T-helper 9 cell (primary cell): ENCODE data around the gene TLR6.

Source experiments
- DNase-seq: peaks from one replicate; pipeline ENCODE4 v3.0.0-alpha.2; 2020
- total RNA-seq, 2 donors: gene quantifications; one replicate each; lab custom pipeline; 2026; lab: John Stamatoyannopoulos, UW

The TLR6 gene
- total RNA-seq: 6.3 to 22.7 reads per million in 2 donors

- DNase-seq: peak; percentile 57
Observed at GRCh38 chr4:38856524-38857337, at the start of gene TLR6. TSS of gene TLR6 (minus strand) at chr4:38856817. CDS start at chr4:38829473, 27,344 bp downstream.

GRCh38 chr4:38905652-38906385 is 49.2 kb upstream of the TLR6 start:
- DNase-seq: no peak

- no peak for DNase-seq
Observed at GRCh38 chr4:38904682-38905081, 48.1 kb upstream of the TLR6 start.

- no peak for DNase-seq
Observed at GRCh38 chr4:38904090-38904666, 47.6 kb upstream of the TLR6 start.

GRCh38 chr4:38902695-38903094 is 46.1 kb upstream of the TLR6 start:
- no peak for DNase-seq

GRCh38 chr4:38902221-38902620 is 45.6 kb upstream of the TLR6 start:
- no peak for DNase-seq

GRCh38 chr4:38898245-38898644 is 41.6 kb upstream of the TLR6 start:
- no peak for DNase-seq

- no peak for DNase-seq
Observed at GRCh38 chr4:38896940-38897339, 40.3 kb upstream of the TLR6 start.

GRCh38 chr4:38894322-38894982 is 37.8 kb upstream of the TLR6 start:
- DNase-seq: no peak

GRCh38 chr4:38891051-38891983 is 34.7 kb upstream of the TLR6 start:
- no peak for DNase-seq

- no peak for DNase-seq
Observed at GRCh38 chr4:38889143-38889542, 32.5 kb upstream of the TLR6 start.

GRCh38 chr4:38884254-38884653 is 27.6 kb upstream of the TLR6 start:
- DNase-seq: no peak

- DNase-seq: no peak
Observed at GRCh38 chr4:38876636-38877035, 20.0 kb upstream of the TLR6 start.

GRCh38 chr4:38873290-38873944 is 16.8 kb upstream of the TLR6 start:
- no peak for DNase-seq

GRCh38 chr4:38872620-38873019 is 16.0 kb upstream of the TLR6 start:
- DNase-seq: no peak

GRCh38 chr4:38871593-38871992 is 15.0 kb upstream of the TLR6 start:
- DNase-seq: no peak

GRCh38 chr4:38870098-38870808 is 13.6 kb upstream of the TLR6 start:
- no peak for DNase-seq

- no peak for DNase-seq
Observed at GRCh38 chr4:38869511-38869910, 12.9 kb upstream of the TLR6 start.

- DNase-seq: no peak
Observed at GRCh38 chr4:38868059-38868960, 11.7 kb upstream of the TLR6 start.
